Measurements from ENCODE around the gene ABCG4.
"Not testable (repeated sequence)": the region's sequence is repeated elsewhere in the genome, so short reads cannot be mapped to it uniquely, and the experiment has no call there.

The ABCG4 gene

DNA sequence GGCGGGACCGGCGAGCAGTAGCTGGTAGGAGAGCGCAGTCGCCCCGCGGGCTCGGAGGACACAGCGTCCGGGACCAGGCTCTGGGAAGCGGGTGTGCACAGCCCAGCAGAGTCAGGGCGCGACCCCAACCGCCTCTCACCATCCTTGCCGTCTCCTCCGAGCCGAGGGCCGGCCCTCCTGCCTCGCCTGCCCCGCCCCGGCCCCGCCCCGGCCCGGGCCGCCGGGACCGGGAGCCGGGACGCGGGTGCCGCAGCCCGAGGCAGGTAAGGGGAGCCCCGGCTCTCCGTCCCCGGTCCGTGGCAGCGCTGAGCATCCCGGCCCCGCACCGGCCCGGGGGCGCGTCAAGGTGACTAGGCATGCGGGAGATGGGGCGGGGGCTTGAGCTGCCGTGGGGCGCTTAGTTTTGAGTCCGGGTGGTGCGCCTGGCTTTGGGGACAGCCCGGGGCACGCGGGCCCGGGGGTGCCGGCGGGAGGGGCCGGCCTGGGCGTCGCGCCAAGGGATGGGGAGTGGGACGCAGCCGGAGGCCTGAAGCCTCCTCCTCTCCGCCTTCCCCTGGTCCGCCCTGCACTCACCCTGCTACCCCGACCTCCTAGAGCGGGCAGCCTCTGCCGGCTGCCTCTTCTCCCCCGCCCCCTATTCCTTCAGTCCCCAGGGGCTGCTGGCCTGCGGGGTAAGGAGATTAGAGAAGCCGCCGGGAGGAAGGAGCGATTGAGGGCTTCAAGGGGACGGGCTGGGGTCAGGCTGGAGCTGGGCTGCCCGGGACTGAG lies at the start of gene ABCG4:
Gene ABCG4 (plus strand): TSS at position 35 of the 768 bp plus-strand sequence. CDS start 914 bp downstream, outside the sequence.
- peak; percentile 22 for DNase-seq

DNA sequence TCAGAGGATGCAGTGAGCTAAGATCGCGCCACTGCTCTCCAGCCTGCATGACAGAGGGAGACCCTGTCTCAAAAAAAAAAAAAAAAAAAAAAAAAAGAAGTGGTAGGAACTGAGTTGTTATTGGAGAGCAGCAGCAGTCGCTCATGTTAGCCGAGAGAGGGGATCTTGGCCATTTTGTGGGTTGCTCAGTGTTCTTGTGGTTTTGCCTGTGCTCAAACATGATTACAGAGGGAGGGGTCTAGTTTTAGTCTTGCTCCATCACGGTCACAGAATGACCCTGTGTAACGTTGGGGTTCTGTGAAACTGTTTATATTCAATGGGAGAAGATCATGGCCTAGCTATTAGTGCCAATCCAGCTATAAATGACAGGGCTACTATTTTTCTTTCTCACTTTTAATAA lies 49.1 kb upstream of the ABCG4 start:
- DNase-seq: no peak

DNA sequence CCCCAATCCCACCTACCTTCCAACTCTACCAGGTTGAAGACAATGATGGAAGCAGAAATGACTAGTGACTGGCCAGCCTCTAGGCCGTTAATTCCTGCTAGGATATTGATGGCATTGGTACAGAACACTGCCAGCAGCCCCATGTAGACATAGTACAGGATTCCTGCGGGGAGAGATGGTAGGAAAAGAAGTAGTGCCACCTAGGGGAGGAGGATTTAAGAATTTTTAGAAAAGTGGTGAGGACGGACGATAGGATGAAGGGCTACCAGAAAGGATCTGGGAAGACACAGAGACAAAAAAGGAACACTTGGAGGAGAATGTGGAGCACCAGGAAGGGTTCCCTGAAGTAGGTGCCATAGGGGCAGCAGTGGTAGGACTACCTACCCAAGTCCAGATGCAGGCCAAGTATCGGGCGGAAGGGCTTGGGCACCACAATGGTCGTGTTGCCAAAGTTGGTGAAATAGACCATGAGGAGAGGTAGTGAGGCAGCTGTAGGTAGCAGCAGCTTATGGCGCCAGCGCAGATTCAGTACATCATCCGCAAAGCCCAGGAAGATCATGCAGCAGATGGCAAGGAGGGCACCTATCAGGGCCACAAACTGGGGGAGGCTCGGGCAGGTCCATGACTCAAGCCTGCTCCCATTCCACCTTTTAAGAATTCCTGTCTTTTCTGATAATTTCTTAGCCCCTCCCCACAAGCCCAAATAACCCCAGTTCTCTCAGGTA lies 48.4 kb upstream of the ABCG4 start:
- DNase-seq: no peak

DNA sequence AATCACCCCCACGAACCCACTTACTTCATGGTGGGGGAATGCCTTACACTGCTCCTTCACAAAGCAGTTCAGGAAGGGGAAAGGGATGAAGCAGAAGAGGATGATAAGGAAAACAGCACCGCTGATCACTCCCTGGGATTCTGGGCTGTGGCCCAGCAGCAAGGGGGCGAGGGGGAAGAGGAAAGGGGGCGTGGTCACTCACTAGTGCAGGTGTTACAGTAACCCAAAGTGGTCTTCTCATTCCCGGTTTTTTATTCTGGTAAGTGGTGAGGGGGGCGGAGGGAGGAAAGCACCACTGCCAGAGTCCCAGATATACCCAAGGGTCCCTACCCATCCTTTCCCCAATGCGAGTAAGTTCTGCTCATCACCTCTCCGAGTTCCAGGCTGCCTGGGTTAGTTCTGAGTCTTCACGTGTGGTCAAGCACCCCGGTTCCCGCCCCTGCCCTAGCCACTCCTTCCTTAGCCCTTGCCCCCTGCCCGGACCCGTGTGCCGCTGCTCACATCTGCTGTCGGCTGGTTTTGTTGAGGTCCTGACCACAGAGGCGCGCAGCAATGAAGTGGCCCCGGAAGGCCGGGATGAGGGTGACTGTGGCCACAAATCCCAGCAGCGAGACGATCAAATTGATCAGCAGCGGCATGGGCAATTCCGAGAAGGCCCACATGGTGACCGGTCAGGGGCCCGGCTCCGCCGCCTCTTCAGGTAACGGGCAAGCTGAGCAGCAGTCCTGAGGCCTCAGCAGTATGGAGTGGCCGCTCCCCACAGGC lies 47.7 kb upstream of the ABCG4 start:
- DNase-seq: peak; percentile 48

DNA sequence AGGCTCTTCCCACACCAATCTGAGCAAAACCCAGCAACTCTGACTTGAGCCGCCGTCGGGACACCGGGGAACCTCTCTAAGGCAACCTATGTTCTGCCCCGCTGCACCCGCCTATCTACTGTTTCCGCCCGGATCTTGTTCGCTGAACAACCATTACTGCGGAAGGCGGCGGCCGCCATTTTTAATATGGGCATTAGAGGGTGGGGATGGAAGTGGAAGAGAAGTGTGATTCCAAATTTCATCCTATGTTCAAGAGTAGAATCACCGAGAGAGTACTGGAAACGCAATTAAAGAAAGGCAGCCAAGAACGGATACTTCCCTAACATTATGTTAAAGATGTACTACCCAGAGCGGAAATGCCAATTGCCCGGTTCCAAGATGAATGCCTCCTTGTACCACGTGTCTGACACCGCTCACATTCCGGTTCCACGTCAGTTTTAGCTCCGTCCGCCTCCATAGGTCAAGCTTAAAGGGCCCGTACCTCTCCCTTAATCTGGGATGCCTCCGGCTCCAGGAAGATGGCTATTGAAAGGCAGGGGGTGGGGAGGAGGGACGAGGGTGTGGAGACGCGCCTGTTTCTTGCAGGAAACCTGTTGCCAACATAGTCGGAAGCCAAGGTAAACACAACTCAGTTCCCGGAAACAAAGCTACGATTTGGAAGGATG lies 47.0 kb upstream of the ABCG4 start, which contains the start of gene DPAGT1:
Gene DPAGT1 (minus strand): TSS at position 95 of the 665 bp plus-strand sequence. CDS start 198 bp downstream, outside the sequence.
- DNase-seq: peak; percentile 92

DNA sequence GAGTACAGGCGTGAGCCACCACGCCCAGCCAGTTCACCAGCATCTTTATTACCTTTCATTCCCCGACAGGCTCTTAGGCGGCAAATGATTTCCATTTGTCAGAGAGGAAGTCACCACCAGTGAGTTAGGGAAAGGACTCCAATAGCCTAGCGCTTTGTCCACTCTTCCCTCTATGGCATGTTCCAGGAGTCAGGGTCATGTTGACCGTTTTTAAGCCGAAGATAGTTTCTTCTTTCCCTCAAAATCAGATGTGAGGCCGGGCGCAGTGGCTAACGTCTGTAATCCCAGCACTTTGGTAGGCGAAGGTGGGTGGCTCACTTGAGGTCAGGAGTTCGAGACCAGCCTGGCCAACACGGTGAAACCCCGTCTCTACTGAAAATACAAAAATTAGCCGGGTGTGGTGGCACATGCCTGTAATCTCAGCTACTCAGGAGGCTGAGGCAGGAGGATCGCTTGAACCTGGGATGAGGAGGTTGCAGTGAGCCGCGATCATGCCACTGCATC lies 45.6 kb upstream of the ABCG4 start:
- not testable (repeated sequence) for DNase-seq

DNA sequence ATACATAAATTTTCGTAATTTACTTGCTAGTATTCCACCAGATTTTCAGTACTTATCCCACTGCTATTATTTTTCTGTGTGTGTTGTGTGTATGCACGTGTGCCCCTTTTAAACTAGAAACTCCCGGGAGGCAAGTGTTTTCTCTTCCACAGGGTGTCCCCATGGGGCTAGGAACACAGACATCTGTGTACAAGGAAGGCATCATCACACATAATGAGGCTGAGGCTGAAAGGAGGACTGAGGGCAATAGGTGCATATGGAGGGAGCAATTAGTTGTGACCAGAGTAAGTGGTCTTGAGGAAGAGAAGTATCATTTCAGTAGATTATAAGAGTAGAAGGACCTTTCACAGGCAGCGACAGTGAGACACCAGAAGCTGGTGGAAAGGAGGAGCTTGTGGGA lies 45.1 kb upstream of the ABCG4 start:
- no peak for DNase-seq

DNA sequence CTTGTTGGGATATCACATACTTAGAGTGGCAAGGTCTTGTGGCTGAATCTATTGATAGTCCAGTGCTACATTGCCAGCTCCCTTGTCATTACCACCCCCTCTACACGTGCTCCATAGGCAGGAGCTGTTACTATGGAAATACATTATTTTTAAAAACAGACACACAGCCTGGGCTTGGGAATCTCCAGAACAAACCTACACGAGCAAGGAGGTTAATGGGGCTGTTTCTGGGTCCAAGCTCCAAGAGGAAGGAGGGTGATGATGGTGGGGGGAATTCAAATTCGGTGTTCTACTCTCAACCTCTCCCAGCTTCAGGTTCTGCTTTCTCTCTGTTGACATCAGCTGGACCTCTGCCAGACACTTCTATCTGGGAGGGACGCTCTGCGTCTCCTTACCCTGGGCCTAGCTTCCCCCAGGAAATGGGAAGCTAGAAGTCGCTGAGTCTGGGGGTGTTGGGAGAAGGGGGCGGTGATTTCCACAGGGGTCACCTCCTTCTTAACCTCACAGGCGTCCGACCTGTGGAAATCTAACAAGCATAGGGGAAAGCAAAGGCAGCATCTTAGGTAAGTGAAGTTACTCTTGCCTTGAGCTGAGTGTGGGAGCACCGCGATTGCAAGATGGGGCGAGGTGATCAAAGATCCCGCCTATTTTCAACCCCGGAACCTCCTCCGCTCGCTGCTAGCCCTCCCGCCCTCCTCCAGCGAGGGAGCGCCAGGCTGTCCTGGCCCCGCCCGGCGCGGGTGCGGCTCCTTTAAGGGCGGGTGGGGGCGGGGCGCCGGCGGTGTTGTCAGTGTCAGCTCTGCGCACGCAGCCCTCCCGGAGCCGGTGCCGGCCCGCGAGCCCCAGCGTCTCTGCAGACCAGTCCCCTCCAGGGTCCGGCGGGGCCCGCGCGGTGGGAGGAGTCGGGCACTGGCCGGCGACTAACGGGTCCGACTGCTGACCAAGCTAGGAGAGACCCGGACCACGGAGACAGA lies 42.0 kb upstream of the ABCG4 start, which contains the start of gene C2CD2L:
Gene C2CD2L (plus strand): TSS at position 781 of the 974 bp plus-strand sequence. CDS start 398 bp downstream, outside the sequence.
- peak; percentile 93 for DNase-seq

DNA sequence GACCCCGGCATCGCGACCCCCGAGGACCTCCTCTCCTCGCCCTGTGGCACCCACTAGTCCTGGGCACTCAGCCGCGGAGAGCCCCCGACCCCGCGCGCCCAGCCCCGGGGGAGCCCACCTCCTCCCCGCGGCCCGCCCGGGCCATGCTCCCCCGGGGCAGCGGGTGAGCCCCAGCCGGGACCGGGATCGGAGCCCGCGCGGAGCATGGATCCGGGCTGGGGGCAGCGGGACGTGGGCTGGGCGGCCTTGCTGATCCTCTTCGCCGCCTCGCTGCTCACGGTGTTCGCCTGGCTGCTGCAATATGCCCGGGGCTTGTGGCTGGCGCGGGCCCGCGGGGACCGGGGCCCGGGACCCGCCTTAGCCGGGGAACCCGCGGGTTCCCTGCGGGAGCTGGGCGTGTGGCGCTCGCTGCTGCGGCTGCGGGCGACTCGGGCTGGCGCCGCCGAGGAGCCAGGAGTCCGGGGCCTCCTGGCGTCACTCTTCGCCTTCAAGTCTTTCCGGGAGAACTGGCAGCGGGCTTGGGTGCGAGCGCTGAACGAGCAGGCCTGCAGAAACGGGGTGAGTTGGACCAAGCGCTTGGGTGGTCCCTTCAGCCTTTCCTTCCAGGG lies 41.2 kb upstream of the ABCG4 start:
- no peak for DNase-seq

DNA sequence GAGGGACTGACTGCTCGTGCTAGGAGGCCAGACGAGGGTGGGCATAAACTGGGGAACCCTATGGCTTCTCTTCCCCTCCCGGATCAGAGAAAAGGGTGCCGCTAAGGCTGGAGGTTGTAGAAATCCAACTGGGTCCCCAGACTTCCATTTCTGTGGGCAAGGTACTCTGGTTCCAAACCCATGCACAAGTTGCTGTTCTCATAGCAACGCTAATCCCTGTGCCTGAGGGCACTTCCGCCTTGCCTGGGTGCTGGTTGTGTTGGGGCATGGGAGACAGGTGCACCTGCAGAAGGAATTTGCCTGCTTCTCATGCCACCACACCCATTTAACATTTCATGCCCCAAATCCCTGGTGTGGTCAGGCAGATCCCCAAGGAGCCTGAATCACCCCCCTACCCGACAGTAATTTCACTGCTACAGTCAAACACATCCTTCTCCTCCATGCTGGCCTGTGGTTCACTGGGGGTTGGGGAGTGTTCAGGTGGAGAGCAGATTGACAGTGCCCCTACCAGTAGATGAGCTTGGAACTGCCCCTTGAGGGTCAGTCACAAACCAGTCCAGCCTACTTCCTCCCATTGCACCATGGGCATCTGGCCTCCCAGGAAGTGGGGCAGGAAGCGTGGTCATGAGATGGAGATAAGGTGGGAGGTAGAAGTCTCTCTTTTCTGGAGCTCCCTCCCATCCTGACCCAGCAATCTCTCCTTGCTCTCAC lies 40.6 kb upstream of the ABCG4 start:
- peak; percentile 53 for DNase-seq

DNA sequence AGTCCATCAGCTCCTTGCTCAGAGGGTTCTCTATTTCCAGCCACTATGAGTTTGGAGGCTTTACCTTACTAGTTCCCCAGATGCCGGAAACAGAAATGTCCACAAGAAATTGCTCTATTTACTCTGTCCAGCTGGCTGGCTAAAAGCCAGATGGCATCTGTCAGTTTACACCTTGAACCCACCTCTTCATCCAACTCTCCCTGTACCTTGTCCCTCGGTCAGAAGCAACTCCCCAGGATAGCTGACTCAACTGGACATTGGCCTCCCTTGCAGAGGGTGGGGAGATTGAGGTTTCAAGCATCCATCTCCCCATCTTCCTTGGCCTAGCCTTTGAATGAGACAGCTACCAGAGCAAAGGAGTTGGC lies 40.0 kb upstream of the ABCG4 start:
- no peak for DNase-seq

DNA sequence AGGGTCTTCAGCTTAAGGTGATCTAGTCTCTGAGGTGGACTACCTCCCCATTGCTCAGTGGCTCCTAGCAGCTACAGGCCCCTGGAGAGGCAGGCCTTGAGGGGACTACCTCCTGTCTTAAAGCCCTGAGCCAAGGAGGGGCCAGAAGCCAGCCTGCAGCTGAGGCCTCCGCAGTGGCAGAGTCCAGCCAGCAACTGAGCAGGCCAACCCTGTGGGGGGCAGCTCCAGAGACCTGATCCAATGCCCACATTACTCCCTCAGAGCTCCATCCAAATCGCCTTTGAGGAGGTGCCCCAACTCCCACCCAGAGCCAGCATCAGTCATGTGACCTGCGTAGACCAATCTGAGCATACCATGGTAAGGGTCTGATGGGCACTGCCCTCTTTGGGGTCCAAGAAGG lies 39.0 kb upstream of the ABCG4 start:
- DNase-seq: no peak

DNA sequence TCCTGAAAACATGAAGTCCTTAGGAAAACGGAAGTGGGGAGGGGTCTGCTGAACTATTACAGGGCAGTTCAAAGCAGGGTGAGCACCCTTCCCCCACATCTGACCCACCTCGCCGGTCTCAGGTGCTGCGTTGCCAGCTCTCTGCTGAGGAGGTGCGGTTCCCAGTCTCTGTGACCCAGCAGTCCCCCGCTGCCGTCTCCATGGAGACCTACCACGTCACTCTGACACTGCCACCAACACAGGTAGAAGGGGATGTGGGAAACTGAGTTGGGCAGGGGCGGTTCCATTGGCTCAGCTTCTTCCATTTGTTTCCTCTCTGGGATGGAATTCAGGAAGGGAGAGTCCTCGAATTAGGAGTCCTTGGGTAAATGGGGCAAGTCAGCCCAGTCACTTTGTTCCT lies 38.4 kb upstream of the ABCG4 start:
- no peak for DNase-seq

DNA sequence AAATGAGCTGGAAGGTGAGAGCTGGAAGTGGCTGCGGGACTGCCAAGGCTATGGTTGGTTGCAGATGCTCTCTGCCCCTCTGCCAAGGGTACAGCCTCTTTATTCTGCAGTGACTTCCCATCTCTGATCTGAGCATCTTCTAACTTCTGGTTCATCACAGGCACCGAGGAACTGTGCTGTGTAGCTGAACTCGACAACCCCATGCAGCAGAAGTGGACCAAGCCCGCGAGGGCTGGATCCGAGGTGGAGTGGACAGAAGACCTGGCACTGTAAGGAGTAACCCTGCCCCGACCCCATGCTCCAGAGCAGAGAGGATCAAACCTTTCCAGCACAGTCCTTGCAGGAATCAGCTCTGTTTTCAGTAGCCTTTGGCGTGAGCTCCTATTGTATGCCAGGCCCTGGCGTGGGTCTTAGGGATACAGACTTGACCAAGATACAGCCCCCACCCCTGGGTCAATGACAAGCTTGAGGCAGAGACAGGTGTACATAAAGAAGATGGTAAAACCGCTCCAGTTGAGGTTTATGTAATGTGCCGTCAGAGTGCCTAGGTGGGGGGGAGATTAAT lies 37.4 kb upstream of the ABCG4 start:
- no peak for DNase-seq

DNA sequence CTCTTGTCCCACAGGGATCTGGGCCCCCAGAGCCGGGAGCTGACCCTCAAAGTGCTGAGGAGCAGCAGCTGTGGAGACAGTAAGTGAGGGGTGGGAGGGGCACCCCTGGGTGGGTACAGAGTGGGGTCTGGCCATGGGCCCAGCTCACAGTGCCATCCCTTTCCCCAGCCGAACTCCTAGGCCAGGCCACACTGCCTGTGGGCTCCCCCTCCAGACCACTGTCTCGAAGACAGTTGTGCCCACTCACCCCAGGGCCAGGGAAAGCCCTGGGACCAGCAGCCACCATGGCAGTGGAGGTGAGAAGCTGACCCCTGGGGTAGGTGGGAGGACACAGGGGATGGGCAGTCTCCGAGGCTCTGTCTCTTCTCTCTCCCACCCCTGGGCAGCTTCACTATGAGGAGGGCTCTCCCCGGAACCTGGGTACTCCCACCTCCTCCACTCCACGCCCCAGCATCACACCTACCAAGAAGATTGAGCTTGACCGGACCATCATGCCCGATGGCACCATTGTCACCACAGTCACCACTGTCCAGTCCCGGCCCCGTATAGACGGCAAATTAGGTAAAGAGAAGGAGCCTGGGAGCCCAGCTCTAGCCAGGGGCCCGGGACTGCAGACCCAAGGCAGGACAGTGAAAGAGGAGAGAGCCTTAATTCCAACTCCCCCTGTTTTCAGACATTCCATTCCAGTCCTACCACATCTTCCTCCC lies 36.4 kb upstream of the ABCG4 start:
- DNase-seq: no peak

DNA sequence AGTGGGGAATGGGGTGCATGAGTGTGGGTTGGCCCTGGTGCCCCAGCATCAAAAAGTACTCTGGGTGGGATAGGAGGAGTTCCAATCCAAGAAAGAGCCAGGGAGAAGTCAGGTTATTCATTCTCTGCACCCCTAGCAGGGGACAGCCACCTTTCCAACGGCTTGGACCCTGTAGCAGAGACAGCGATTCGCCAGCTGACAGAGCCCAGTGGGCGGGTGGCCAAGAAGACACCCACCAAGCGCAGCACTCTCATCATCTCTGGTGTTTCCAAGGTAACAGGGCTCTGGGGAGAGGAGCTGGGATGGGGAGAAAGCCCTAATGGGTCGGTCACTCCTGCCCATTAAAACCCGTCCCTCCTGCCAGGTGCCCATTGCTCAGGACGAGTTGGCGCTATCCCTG lies 35.1 kb upstream of the ABCG4 start:
- DNase-seq: no peak

DNA sequence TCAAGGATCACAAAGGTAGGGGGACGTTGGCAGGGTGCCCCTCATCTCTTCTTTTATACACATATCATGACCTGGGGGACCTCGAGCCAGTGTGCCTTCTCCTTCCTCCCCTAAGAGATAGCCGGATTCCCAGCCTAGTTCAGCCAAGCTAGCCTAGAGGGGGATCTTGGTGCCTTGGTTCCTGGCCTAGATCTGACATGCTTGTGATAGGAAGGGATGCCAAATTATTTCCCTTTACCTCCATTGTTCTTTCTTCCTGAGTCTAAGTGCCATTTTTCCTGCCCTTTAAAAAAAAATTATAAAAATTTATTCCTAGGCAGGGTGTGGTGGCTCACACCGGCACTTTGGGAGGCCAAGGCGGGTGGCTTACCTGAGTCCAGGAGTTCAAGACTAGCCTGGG lies 34.5 kb upstream of the ABCG4 start:
- DNase-seq: no peak

DNA sequence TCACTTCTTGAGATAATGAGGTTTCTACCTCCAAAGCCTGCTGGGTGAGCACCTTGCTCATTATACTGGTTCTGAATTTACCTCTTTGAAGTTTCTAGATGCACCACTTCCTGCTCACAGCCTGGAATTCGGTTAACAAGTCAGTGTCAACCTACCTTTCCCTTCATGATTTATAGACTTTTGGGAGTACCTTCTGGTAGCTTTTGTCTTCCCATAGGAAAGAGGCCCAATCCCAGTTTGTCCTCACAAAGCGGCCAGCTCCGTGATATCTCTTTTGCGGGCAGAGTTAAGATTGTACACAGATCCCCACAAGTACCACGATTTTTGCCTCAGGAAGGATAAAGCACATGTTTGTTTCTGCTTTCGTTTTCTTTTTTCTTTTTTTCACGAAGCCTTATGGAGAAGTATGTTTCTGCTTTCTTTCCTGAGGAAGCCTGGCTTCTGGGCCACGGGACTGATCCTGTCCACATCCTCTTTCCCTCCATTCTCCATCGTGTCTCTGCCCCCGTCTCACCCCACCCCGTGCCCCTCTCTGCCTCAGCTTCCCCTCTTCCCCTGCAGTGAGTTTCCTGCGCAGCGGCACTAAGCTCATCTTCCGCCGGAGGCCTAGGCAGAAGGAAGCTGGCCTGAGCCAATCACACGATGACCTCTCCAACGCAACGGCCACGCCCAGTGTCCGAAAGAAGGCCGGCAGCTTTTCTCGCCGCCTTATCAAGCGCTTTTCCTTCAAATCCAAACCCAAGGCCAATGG lies 33.2 kb upstream of the ABCG4 start:
- no peak for DNase-seq

DNA sequence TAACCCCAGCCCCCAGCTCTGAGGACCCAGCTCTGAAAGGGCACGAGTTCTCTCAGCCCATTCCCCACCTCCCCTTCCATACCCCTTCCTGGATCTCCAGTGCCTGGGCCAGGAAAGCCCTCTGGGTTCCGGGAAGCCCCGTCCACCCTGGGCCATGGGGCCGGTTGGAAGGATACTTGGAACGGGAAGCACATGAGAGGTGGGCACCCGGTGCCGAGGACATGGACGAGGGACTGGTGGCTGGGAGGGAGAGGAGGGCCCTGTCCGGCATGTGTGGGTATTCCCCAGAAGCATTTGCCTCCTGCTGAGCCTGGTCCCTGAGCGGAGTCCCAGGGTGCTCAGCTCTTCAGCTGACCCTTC lies 32.6 kb upstream of the ABCG4 start:
- no peak for DNase-seq
